CD14-positive monocyte (primary cell): ENCODE data around the gene SH3PXD2A. TPM values are rescaled to one million over a fixed set of nuclear protein-coding genes. Genes with fewer than 3 reads are reported as not detected.

Experiments
- DNase-seq, 3 donors: peaks; one replicate each; pipeline ENCODE4 v3.0.0-alpha.2; 2011 to 2022
- H2AFZ ChIP-seq: 2 replicates; pipeline ENCODE4 v1.6.0; 2012; ENCODE audit warnings: mild to moderate bottlenecking, low read depth, low read length, inconsistent platforms; ENCODE audit not compliant: insufficient read depth, poor library complexity, severe bottlenecking
- H3K27ac ChIP-seq, 2 donors: 1 replicate in 1 of 2; 2 replicates in 1 of 2; pipeline ENCODE4 v1.5.1; 2012 to 2013; ENCODE audit warnings: low read length in 2 of 2, control low read depth in 1 of 2, inconsistent platforms in 1 of 2, low read depth in 1 of 2, mild to moderate bottlenecking in 1 of 2
- H3K27me3 ChIP-seq, 2 donors: one replicate each; pipeline versions ENCODE4 v1.6.0 to v1.6.1; 2011 to 2013; ENCODE audit warnings: low read length in 2 of 2; ENCODE audit not compliant: control insufficient read depth in 2 of 2, insufficient read depth in 2 of 2
- H3K36me3 ChIP-seq, 2 donors: replicated peaks in 1 of 2; 1 replicate in 1 of 2; 2 replicates in 1 of 2; pipeline versions ENCODE4 v1.5.1 to v1.6.1; 2012 to 2013; ENCODE audit warnings: low read length in 2 of 2, control low read depth in 1 of 2, inconsistent platforms in 1 of 2, mild to moderate bottlenecking in 1 of 2; ENCODE audit not compliant: insufficient read depth in 2 of 2, control insufficient read depth in 1 of 2
- H3K4me1 ChIP-seq, 2 donors: 1 replicate in 1 of 2; 2 replicates in 1 of 2; pipeline versions ENCODE4 v1.5.1 to v1.6.1; 2012 to 2013; ENCODE audit warnings: low read length in 2 of 2, control low read depth in 1 of 2, inconsistent platforms in 1 of 2, mild to moderate bottlenecking in 1 of 2, moderate library complexity in 1 of 2; ENCODE audit not compliant: insufficient read depth in 2 of 2, control insufficient read depth in 1 of 2
- H3K4me2 ChIP-seq: replicated peaks from 2 replicates; pipeline ENCODE3; 2012; ENCODE audit warnings: low read length, moderate library complexity, mild to moderate bottlenecking; ENCODE audit not compliant: poor library complexity, severe bottlenecking; ENCODE audit errors: extremely low read depth
- H3K4me3 ChIP-seq, 3 experiments: fragments of 200-600 bp in 1 of 3; sonication (generic) in 1 of 3; replicated peaks in 1 of 3; 1 replicate in 2 of 3; 2 replicates in 1 of 3; pipeline ENCODE4 v1.5.1; 2011 to 2013; ENCODE audit warnings: low read length in 3 of 3, mild to moderate bottlenecking in 3 of 3, control low read depth in 2 of 3, low read depth in 2 of 3, inconsistent platforms in 1 of 3, moderate library complexity in 1 of 3
- H3K79me2 ChIP-seq: 2 replicates; pipeline ENCODE4 v1.6.0; 2012; ENCODE audit warnings: mild to moderate bottlenecking, control low read depth, inconsistent platforms, low read length, moderate library complexity; ENCODE audit not compliant: insufficient read depth
- H3K9ac ChIP-seq: 2 replicates; pipeline ENCODE4 v1.6.0; 2017; ENCODE audit warnings: low read length, mild to moderate bottlenecking; ENCODE audit not compliant: insufficient read depth, poor library complexity, severe bottlenecking
- H3K9me3 ChIP-seq, 2 donors: replicated peaks in 1 of 2; 1 replicate in 1 of 2; 2 replicates in 1 of 2; pipeline versions ENCODE4 v1.5.1 to v1.6.1; 2012 to 2013; ENCODE audit warnings: low read length in 2 of 2, control low read depth in 1 of 2; ENCODE audit not compliant: control insufficient read depth in 1 of 2, insufficient read depth in 1 of 2
- H4K20me1 ChIP-seq: 2 replicates; pipeline ENCODE4 v1.6.0; 2012; ENCODE audit warnings: mild to moderate bottlenecking, low read length, control low read depth, moderate library complexity; ENCODE audit not compliant: insufficient read depth
- H3K27ac Mint-ChIP-seq, 7 donors: one replicate each; pipeline ENCODE4 v1.8.0; 2020; ENCODE audit warnings: mild to moderate bottlenecking in 7 of 7, mixed read lengths in 7 of 7, moderate library complexity in 6 of 7, inconsistent platforms in 2 of 7
- H3K27me3 Mint-ChIP-seq, 3 donors: one replicate each; pipeline ENCODE4 v1.8.0; 2021 to 2022; ENCODE audit warnings: low read depth in 3 of 3, mild to moderate bottlenecking in 3 of 3, mixed read lengths in 3 of 3, moderate library complexity in 3 of 3, inconsistent platforms in 1 of 3
- H3K36me3 Mint-ChIP-seq, 2 donors: one replicate each; pipeline ENCODE4 v1.8.0; 2020; ENCODE audit warnings: mixed read lengths in 2 of 2, inconsistent platforms in 1 of 2, mild to moderate bottlenecking in 1 of 2
- H3K4me1 Mint-ChIP-seq: one replicate; pipeline ENCODE4 v1.8.0; 2020; ENCODE audit warnings: mild to moderate bottlenecking, mixed read lengths
- H3K4me3 Mint-ChIP-seq, 2 donors: one replicate each; pipeline ENCODE4 v1.8.0; 2020; ENCODE audit warnings: mild to moderate bottlenecking in 2 of 2, mixed read lengths in 2 of 2, moderate library complexity in 1 of 2
- H3K9me3 Mint-ChIP-seq, 7 donors: one replicate each; pipeline ENCODE4 v1.8.0; 2020 to 2022; ENCODE audit warnings: mixed read lengths in 7 of 7, mild to moderate bottlenecking in 6 of 7, moderate library complexity in 6 of 7, inconsistent platforms in 2 of 7
- WGBS: methylation state at CpG from one replicate; pipeline ENCODE4 v1.1.5; 2013; ENCODE audit warnings: missing lambda C conversion rate; ENCODE audit not compliant: insufficient coverage; 5-methylcytosine and 5-hydroxymethylcytosine counted together
- intact Hi-C, 2 donors: fragments of 100-400 bp; cut with micrococcal nuclease; formaldehyde crosslinking; loops; one replicate each; pipeline versions ENCODE4 v1.15.0 to v1.15.1; 2023
- polyA plus RNA-seq, 3 donors: library from polyadenylated mRNA; depleted of rRNA in 1 of 3; unstranded in 2 of 3; stranded (reverse) in 1 of 3; fragments of 300-500 nt in 2 of 3; fragments of >200 nt in 1 of 3; fragmentation: Illumina TruSeq in 2 of 3; gene quantifications; 1 replicate in 2 of 3; 2 replicates in 1 of 3; pipeline ENCODE4 v1.2.3, GENCODE V29; 2012 to 2021
- TF ChIP-seq, protein P1 (sequence below): fragments of 200-600 bp; IDR thresholded peaks from one replicate; pipeline ENCODE4 v1.8.0; 2022; ENCODE audit warnings: antibody characterized with exemption, mild to moderate bottlenecking

The SH3PXD2A gene
- polyA plus RNA-seq, 3 donors, result 0.01 to 0.76 (median 0.05) TPM

DNA sequence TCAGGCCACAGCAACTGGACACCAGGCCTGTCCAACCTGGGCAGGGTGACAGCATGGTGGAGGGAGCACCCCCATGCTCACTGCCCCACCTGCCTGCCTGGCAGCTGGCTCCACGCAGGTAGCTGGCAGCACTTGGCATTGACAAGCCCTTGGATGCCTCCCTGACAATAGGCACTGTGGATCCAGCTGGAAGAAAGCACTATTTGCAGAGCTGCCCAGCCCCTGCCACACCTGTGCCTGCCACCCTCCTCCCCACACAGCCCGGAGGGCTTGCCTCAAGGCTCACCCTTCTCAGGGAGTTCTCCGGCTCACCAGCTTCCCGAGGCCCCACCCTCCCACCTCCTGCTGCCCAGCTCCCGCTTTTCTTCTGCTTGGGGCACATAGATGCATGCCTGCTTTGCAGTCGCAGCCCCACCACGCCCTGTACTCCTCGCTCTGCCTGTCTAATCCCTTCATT, 201.8 kb downstream of the SH3PXD2A start:
- no peak overlapping the region for H3K4me3 Mint-ChIP-seq
- Histone ChIP-seq H3K9me3 (peaks cover 0 to 5% of the 10 kb centered on the region in 2 donors), H3K4me2 (no peak overlapping the region), H3K9ac (no peak overlapping the region), H3K36me3 (no peaks in the 10 kb centered on the region), H3K79me2 (no peaks in the 10 kb centered on the region), H3K4me3 (no peak overlapping the region), H3K27ac (no peak overlapping the region), H3K4me1 (no peaks in the 10 kb centered on the region), H2AFZ (no peak overlapping the region), H4K20me1 (no peaks in the 10 kb centered on the region), H3K27me3 (no peaks in the 10 kb centered on the region)
- peaks cover 0 to 3% (median 1%) of the 10 kb centered on the region in 3 donors for H3K27me3 Mint-ChIP-seq
- 96% methylated on average over 8 of the region's 8 CpGs for WGBS
- TF ChIP-seq, protein P1, sequence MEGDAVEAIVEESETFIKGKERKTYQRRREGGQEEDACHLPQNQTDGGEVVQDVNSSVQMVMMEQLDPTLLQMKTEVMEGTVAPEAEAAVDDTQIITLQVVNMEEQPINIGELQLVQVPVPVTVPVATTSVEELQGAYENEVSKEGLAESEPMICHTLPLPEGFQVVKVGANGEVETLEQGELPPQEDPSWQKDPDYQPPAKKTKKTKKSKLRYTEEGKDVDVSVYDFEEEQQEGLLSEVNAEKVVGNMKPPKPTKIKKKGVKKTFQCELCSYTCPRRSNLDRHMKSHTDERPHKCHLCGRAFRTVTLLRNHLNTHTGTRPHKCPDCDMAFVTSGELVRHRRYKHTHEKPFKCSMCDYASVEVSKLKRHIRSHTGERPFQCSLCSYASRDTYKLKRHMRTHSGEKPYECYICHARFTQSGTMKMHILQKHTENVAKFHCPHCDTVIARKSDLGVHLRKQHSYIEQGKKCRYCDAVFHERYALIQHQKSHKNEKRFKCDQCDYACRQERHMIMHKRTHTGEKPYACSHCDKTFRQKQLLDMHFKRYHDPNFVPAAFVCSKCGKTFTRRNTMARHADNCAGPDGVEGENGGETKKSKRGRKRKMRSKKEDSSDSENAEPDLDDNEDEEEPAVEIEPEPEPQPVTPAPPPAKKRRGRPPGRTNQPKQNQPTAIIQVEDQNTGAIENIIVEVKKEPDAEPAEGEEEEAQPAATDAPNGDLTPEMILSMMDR, result no peak
- H3K4me1 Mint-ChIP-seq, result peaks cover 4% of the 10 kb centered on the region
- intact Hi-C loops, result no loop called here
- H3K36me3 Mint-ChIP-seq, result peaks cover 0 to 2% of the 10 kb centered on the region in 2 donors
- no peak for DNase-seq
- peak overlapping the region in 1 of 7 donors; percentile 64 for H3K27ac Mint-ChIP-seq
- peaks cover 4 to 10% (median 7%) of the 10 kb centered on the region in 7 donors for H3K9me3 Mint-ChIP-seq

DNA sequence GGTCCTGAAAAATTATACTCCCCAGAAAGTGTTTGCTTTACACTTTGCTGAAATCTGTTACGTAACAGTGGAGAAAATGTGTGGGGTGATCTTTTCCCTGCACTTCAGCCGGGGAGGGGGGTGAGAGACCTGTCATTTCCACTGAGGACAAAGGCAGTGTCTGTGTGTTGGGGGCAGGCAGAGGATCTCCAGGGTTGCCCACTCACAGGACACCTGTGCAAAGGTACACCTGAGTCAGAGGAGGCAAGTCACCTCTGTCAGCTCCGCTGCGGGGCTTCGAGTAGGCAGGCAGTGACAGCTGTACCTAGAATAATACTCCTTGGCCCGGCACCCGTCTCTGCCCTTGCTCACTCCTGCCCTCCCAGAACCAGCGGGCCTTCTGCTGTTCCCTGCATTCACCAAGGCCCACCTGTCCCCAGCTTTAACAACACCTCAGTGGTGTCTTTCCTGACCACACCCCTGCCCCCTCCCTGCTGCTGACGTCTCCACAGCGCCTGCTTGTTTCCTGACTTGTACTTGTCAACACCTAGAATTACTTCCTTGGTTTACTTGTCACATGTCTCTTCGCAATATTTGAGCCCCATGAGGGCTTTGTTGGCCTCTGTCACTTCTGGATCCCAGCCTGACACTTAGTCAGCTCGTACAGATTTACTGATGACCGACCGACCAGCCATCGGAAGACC, 202.6 kb downstream of the SH3PXD2A start:
- no peaks in the 10 kb centered on the region for H3K36me3 ChIP-seq
- H3K4me1 Mint-ChIP-seq, result peaks cover 2% of the 10 kb centered on the region
- intact Hi-C loops, result no loop called here
- no peaks in the 10 kb centered on the region for H3K4me1 ChIP-seq
- H3K9me3 ChIP-seq, result peaks cover 0 to 5% of the 10 kb centered on the region in 2 donors
- no peak overlapping the region for H3K4me2 ChIP-seq
- H3K9ac ChIP-seq, result no peak overlapping the region
- H4K20me1 ChIP-seq, result no peaks in the 10 kb centered on the region
- H2AFZ ChIP-seq, result no peak overlapping the region
- 90% methylated on average over 14 of the region's 15 CpGs for WGBS
- no peak overlapping the region for H3K27ac ChIP-seq
- H3K36me3 Mint-ChIP-seq, result peaks cover 0 to 2% of the 10 kb centered on the region in 2 donors
- no peak overlapping the region for H3K4me3 Mint-ChIP-seq
- H3K27me3 ChIP-seq, result no peaks in the 10 kb centered on the region
- TF ChIP-seq, protein P1, result no peak
- peak overlapping the region in 1 of 7 donors; percentile 71 for H3K27ac Mint-ChIP-seq
- peaks cover 4 to 9% (median 7%) of the 10 kb centered on the region in 7 donors for H3K9me3 Mint-ChIP-seq
- H3K79me2 ChIP-seq, result no peaks in the 10 kb centered on the region
- DNase-seq, result no peak
- H3K4me3 ChIP-seq, result no peak overlapping the region
- peaks cover 0 to 3% (median 1%) of the 10 kb centered on the region in 3 donors for H3K27me3 Mint-ChIP-seq
